Loucy (cell line): ENCODE data around the gene CD300A.

Source experiments
- H2AFZ ChIP-seq: fragments of 200-600 bp; sonication (generic); 2 replicates; pipeline ENCODE4 v1.6.0; 2016; ENCODE audit warnings: antibody characterized with exemption, mild to moderate bottlenecking, low read length, moderate library complexity
- H3F3A ChIP-seq: fragments of 200-600 bp; 2 replicates; pipeline ENCODE4 v1.6.0; 2016; ENCODE audit warnings: antibody characterized with exemption, low read depth, mild to moderate bottlenecking
- H3K27me3 ChIP-seq: fragments of 200-600 bp; sonication (generic); 2 replicates; pipeline ENCODE4 v1.6.1; 2014; ENCODE audit warnings: low read length, mild to moderate bottlenecking; ENCODE audit not compliant: insufficient read depth, poor library complexity, severe bottlenecking
- H3K36me3 ChIP-seq: fragments of 200-600 bp; sonication (generic); 2 replicates; pipeline ENCODE4 v1.6.1; 2016; ENCODE audit warnings: low read length; ENCODE audit not compliant: insufficient read depth
- H3K4me1 ChIP-seq: fragments of 200-600 bp; sonication (generic); 2 replicates; pipeline ENCODE4 v1.5.1; 2014; ENCODE audit warnings: low read length, mild to moderate bottlenecking; ENCODE audit not compliant: insufficient read depth, poor library complexity, severe bottlenecking
- H3K4me2 ChIP-seq: fragments of 200-600 bp; sonication (generic); 2 replicates; pipeline ENCODE4 v1.6.0; 2014; ENCODE audit warnings: antibody characterized with exemption, low read length, low read depth, mild to moderate bottlenecking; ENCODE audit not compliant: poor library complexity, severe bottlenecking
- H3K4me3 ChIP-seq: fragments of 200-600 bp; sonication (generic); 2 replicates; pipeline ENCODE4 v1.5.1; 2014; ENCODE audit warnings: low read length, mild to moderate bottlenecking, mixed read lengths; ENCODE audit not compliant: poor library complexity, severe bottlenecking
- H3K79me2 ChIP-seq: fragments of 200-600 bp; sonication (generic); 2 replicates; pipeline ENCODE4 v1.6.1; 2014; ENCODE audit warnings: low read length; ENCODE audit not compliant: insufficient read depth
- H3K9ac ChIP-seq: fragments of 200-600 bp; sonication (generic); 2 replicates; pipeline ENCODE4 v1.6.0; 2014; ENCODE audit warnings: mild to moderate bottlenecking, low read depth, low read length, moderate library complexity; ENCODE audit not compliant: poor library complexity, severe bottlenecking
- H3K9me2 ChIP-seq: fragments of 200-600 bp; sonication (generic); replicated peaks from 2 replicates; pipeline ENCODE4 v1.6.1; 2016; ENCODE audit warnings: low read depth, low read length, mixed read lengths
- H3K9me3 ChIP-seq: fragments of 200-600 bp; sonication (generic); 2 replicates; pipeline ENCODE4 v1.6.1; 2014; ENCODE audit warnings: mild to moderate bottlenecking, antibody characterized with exemption, low read length, low read depth; ENCODE audit not compliant: insufficient read depth
- H4K20me1 ChIP-seq: fragments of 200-600 bp; sonication (generic); 2 replicates; pipeline ENCODE4 v1.6.0; 2014; ENCODE audit warnings: antibody characterized with exemption, low read length, mild to moderate bottlenecking; ENCODE audit not compliant: insufficient read depth, poor library complexity, severe bottlenecking
- CTCF ChIP-seq: fragments of 200-600 bp; sonication (generic); conservative IDR thresholded peaks from 2 replicates; pipeline ENCODE4 v1.5.1; 2014; ENCODE audit warnings: mild to moderate bottlenecking, antibody characterized with exemption, low read length
- EZH2phosphoT487 ChIP-seq: fragments of 200-600 bp; IDR thresholded peaks from 2 replicates; pipeline ENCODE4 v1.6.1; 2018; ENCODE audit warnings: antibody characterized with exemption, mild to moderate bottlenecking, moderate library complexity, borderline replicate concordance

CD300A gene

GRCh38 chr17:74525781-74526288 lies 59.4 kb downstream of the CD300A start:
- Histone ChIP-seq H3K4me3 (no peak overlapping the region), H4K20me1 (no peaks in the 10 kb centered on the region), H3K79me2 (no peaks in the 10 kb centered on the region), H3K27me3 (no peaks in the 10 kb centered on the region), H3K9ac (no peak overlapping the region), H2AFZ (no peak overlapping the region), H3K4me1 (no peaks in the 10 kb centered on the region), H3K9me2 (no peaks in the 10 kb centered on the region), H3F3A (no peaks in the 10 kb centered on the region), H3K36me3 (no peaks in the 10 kb centered on the region), H3K4me2 (no peak overlapping the region), H3K9me3 (no peaks in the 10 kb centered on the region)
- TF ChIP-seq EZH2phosphoT487 (no peak), CTCF (no peak)

GRCh38 chr17:74526681-74527080 lies 60.2 kb downstream of the CD300A start:
- H3K27me3 ChIP-seq, result no peaks in the 10 kb centered on the region
- no peaks in the 10 kb centered on the region for H3K79me2 ChIP-seq
- no peaks in the 10 kb centered on the region for H4K20me1 ChIP-seq
- no peaks in the 10 kb centered on the region for H3K9me3 ChIP-seq
- H3K36me3 ChIP-seq, result no peaks in the 10 kb centered on the region
- no peak overlapping the region for H3K4me2 ChIP-seq
- H3K9me2 ChIP-seq, result no peaks in the 10 kb centered on the region
- TF ChIP-seq CTCF, result no peak
- no peak for TF ChIP-seq EZH2phosphoT487
- no peak overlapping the region for H3K4me3 ChIP-seq
- no peaks in the 10 kb centered on the region for H3F3A ChIP-seq
- H3K9ac ChIP-seq, result no peak overlapping the region
- no peaks in the 10 kb centered on the region for H3K4me1 ChIP-seq
- H2AFZ ChIP-seq, result no peak overlapping the region

- no peaks in the 10 kb centered on the region for H3K27me3 ChIP-seq
- TF ChIP-seq CTCF (no peak), EZH2phosphoT487 (no peak)
Measured at GRCh38 chr17:74527081-74527480, 60.6 kb downstream of the CD300A start.

More at GRCh38 chr17:74527081-74527480, 60.6 kb downstream of the CD300A start:
- no peak overlapping the region for H3K4me2 ChIP-seq
- H3K79me2 ChIP-seq, result no peaks in the 10 kb centered on the region
- no peaks in the 10 kb centered on the region for H3F3A ChIP-seq
- no peak overlapping the region for H2AFZ ChIP-seq
- no peaks in the 10 kb centered on the region for H3K36me3 ChIP-seq
- H3K9ac ChIP-seq, result no peak overlapping the region
- H4K20me1 ChIP-seq, result no peaks in the 10 kb centered on the region
- no peaks in the 10 kb centered on the region for H3K9me2 ChIP-seq
- H3K4me1 ChIP-seq, result no peaks in the 10 kb centered on the region
- no peak overlapping the region for H3K4me3 ChIP-seq
- H3K9me3 ChIP-seq, result no peaks in the 10 kb centered on the region
